Body of pancreas (tissue), 4 donors: ENCODE data around the gene TRPC1.

Experiments
- POLR2A ChIP-seq, 3 donors: fragments of 450-650 bp; IDR thresholded peaks; one replicate each; pipeline ENCODE4 v1.6.1; 2016; ENCODE audit warnings: antibody characterized with exemption in 3 of 3, mild to moderate bottlenecking in 2 of 3
- TF ChIP-seq, protein P1 (sequence below), 7 experiments: fragments of 450-650 bp in 4 of 7; fragments of 200-600 bp in 3 of 7; sonication (generic) in 3 of 7; IDR thresholded peaks; one replicate each; pipeline ENCODE4 v1.5.1; 2016 to 2019; ENCODE audit warnings: antibody characterized with exemption in 7 of 7

DNA sequence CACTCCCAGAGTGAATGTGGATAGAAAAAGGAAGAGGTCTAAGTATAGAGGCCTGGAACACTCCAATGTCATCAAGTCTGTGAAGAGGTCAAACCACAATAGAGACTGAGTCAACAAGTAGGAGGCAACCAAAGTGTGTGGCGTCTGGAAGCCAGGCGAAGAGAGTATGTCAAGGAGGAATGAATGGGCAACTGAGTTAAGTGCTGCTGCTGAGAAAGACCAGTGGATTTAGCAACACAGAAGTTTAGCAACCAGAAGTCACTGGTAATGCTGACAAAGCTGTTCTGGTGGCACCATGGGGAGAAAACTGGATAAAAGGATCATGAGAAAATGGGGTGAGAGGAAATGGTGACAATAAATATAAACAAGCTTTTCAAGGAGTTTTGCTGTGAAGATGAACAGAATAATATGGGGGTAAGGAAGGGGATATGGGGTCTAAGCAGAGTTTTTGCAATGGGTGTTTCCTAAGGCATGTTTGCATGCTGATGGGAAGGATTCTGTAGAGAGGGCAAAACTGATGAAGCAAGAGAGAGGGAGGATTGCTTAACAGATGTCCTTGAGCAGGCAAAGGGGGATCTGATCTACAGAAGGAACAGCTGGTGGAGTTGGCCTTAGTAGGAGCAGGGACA is 126.7 kb downstream of the TRPC1 start:
- TF ChIP-seq, protein P1, sequence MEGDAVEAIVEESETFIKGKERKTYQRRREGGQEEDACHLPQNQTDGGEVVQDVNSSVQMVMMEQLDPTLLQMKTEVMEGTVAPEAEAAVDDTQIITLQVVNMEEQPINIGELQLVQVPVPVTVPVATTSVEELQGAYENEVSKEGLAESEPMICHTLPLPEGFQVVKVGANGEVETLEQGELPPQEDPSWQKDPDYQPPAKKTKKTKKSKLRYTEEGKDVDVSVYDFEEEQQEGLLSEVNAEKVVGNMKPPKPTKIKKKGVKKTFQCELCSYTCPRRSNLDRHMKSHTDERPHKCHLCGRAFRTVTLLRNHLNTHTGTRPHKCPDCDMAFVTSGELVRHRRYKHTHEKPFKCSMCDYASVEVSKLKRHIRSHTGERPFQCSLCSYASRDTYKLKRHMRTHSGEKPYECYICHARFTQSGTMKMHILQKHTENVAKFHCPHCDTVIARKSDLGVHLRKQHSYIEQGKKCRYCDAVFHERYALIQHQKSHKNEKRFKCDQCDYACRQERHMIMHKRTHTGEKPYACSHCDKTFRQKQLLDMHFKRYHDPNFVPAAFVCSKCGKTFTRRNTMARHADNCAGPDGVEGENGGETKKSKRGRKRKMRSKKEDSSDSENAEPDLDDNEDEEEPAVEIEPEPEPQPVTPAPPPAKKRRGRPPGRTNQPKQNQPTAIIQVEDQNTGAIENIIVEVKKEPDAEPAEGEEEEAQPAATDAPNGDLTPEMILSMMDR (IDR thresholded peaks at IDR 0.05), result no peak
- TF ChIP-seq POLR2A (IDR thresholded peaks at IDR 0.05), result no peak
